AG20443 (cell line): ENCODE measurements around the gene PRPF6.

Experiments used
- DNase-seq: peaks from one replicate; pipeline ENCODE4 v3.0.0; 2012; ENCODE audit warnings: low spot score, mixed read lengths

PRPF6 gene

DNA sequence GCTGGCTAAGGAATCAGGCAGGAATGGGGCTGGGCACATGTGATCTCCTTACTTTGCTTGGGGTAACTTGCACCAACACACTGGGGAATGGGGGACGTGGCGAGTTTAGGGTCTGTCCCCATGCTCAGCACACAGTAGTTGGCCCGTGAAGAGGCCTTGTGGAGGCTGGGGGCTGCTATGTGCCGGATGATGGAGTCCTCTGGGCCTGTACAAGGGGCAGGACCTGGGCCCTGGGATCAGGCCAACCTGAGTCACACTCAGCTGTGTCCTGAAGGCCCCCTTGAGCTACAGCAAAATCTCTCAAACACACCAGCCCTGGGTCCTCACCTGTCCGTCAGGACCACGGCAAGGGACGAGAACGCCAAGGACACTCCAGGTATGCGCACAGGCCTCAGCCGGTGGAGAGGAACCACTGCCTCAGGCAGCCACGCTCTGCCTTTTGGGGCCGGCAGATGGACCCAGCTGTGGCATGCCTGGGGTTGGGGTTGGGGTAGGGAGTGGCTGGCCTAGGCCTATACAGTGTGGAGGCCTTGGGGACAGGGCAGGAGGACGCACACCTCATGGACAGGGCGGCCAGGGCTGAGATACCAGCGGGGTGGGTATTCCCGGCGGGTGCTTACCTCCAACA is 35.8 kb upstream of the PRPF6 start:
- DNase-seq: no peak

DNA sequence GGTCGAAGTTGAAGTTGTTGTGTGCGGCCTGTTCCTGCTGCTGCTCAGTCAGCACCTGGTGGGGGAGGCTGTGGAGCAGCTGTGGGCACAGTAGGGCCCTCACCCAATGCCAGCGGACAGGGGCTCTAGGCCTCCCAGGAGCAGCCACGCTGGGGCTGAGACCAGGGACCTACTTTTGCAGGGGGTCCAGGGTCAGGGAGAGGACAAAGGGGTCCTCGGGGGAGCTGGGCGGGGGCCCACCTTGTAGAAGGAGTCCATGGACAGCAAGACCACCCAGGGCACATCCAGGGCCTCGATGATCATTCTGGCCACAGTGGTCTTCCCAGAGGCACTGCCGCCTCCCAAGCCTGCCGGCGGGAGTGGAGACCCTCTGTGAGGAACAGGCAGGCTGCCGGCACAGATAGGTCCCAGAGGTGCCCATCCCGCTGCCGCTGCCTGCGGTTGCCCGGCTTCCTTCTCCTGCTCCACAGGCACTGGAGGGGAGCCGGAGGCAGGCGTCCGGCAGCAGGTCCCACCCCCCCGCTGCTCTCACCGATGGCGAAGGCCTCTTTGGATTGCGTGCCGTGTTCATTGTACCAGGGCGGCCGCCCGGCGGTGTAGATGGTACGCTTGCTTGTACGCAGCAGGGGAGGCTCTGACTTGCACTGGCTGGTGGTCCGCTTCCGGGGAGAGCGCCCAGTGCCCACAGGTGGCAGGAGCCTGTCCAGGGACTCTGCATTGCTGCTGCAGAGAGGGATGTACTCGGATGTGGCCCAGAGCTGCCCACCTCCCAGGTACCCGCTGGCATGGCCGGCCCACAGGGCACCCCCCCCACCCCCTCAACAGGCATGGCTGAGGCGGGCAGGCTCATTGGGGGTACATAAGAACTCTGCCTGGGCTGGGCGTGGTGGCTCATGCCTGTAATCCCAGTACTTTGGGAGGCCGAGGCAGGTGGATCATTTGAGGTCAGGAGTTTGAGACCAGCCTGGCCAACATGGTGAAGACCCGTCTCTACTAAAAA is 34.7 kb upstream of the PRPF6 start:
- no peak for DNase-seq

DNA sequence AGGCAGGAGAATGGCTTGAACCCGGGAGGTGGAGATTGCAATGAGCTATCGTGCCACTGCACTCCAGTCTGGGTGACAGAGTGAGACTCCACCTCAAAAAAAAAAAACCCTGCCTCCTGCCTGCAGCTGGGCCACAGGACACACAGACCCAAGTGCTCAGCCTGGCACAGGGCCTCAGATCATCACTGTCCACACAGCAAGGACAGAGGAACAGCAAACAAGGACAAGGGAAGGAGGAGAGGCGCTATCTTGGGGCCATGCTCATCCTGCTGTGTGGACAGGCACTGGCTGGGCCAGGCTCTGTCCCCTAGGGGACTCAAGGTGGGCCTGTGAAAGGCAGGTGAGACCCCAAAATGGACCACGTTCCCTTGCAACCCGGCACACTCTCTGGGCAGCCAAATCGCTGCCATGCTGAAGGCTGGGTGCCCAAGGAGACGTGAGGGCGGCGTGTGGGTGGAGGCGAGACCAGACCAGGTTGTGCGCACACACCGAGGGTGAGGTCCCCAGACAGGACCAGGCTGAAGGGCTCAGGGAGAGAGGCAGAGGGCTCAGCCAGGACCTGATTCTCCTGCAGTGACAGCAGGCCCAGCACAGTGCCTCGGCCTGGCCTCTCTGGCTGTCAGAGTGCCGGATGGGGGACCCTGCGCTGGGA is 33.8 kb upstream of the PRPF6 start:
- DNase-seq: no peak

DNA sequence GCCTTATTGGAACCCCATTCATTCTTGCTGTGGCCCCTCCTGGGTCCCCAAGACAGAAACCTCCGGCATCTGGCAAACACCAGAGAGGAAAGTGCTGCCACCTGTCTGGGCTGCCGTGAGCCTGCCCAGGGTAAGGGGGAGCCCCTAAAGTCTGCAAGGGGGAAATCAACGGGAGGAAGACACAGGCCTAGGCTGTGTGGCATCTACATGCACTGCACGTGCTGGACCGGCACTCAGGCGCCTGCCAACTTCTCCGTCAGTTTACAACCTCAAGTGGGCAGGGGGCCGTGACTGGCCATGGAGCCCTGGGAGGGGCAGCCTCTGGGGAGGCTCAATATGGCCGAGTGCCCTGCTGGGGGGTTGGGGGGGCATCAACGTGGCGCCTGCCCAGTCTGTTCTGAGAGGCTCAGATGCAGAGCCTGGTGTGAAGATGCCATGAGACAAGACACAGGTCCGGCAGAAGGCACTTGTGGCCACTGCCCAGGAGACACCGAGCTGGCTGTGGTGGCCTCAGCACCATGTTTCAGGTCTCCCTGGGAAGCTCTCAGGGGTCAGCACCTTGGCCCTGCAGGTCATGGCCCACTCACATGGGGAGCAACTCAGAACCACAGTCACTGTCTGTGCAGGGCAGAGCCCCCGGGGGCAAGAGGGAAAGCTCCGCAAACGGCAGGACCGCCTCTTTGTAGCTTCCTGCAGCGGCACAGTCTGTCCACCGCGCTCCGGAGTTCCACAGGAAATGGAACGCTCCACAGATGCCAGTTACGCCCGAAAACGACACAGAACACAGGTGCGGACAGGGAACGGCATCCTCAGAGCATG is 33.1 kb upstream of the PRPF6 start:
- no peak for DNase-seq

DNA sequence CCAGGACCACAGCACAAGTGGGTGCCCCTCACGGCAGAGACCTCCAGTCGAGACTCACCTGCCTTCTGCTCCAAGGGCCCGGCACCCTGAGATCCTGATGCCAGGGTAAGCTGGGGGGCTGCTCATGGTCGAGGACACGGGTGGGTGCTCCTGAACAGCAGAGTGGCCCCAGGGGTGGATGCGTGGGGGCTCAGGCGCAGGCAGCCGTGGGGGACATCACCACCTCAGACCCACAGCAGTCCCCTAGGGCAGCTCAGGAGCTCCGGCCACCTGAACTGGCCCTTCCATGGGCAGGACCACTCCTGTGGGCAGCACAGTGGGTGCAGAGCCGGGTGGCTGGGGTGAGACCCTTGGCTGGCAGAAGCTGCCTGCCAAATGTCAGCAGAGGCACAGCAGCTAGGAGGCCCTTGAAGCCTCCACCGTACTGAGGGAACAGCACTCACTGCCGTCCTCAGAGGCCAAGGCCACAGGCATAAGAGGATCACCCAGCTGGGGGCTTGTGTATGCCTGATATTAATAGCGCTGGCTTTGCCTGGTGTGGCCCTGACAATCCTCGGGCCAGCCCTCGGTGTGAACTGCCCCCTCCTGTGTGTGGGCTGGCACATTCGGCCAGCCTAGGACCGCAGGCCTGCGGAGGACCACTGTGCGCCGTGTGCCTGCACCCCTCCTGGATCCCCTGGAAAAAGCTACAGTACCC is 30.1 kb upstream of the PRPF6 start:
- no peak for DNase-seq

DNA sequence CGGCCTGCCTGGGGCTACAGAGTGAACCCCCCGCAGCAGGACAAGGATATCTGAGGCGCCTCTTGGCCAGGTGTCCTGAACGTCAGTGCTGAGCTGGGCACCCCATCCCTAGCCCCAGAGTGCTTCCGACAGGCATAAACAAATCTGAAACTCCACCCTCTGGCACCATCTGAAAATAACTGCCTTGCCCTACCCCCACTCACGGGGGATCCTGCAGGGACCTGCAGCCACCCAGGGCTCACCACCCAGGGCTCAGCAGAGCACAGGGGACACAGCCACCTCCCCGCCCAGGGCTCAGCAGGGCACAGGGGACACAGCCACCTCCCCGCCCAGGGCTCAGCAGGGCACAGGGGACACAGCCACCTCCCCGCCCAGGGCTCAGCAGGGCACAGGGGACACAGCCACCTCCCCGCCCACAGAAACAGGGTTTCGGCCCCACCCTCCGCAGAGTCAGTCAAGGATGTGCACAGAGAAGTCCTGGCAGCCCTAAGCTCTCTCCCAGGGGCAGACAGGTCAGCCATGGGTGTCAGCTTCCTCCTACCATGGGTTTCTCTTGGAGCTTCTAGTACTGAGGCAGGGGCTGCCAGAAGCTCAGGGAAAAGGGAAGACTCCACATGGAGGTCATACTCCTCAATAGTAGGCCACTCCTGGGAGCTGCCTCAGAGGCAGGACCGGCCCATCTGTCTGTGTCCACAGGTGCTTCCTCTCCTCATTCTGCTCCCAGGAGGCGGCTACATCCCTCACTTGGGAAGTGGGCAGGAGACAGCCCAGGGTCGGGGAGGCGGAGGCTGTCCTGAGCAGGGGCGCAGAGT is 29.3 kb upstream of the PRPF6 start:
- DNase-seq: no peak

DNA sequence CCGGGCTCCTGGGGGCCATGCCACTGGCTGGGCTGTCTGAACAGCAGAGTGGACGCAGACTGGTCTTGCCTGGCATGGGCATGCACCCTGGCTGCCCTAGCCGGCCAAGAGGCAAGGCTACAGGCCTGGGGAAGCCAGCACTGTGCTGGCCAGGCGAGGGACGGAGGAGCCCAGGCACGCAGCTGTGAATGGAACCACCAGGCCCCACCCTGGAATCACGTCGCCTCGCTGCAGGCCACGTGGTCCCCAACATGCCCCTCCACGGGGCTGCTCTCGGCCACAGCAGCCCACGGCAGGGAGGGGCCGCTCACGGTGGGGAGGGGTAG is 28.8 kb upstream of the PRPF6 start:
- DNase-seq: no peak

DNA sequence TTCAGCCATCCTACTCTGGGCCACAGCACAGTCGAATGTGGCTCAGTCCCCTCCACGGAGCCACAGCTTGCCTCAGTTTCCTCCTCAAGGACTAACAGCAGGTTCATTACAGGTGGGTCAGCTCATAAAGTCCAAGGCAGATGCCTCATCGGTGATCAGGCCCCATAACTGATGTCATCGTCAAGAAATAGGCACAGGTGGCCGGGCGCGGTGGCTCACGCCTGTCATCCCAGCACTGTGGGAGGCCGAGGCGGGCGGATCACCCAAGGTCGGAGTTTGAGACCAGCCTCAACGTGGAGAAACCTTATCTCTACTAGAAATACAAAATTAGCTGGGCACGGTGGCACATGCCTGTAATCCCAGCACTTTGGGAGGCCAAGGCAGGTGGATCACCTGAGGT is 28.2 kb upstream of the PRPF6 start:
- no peak for DNase-seq

DNA sequence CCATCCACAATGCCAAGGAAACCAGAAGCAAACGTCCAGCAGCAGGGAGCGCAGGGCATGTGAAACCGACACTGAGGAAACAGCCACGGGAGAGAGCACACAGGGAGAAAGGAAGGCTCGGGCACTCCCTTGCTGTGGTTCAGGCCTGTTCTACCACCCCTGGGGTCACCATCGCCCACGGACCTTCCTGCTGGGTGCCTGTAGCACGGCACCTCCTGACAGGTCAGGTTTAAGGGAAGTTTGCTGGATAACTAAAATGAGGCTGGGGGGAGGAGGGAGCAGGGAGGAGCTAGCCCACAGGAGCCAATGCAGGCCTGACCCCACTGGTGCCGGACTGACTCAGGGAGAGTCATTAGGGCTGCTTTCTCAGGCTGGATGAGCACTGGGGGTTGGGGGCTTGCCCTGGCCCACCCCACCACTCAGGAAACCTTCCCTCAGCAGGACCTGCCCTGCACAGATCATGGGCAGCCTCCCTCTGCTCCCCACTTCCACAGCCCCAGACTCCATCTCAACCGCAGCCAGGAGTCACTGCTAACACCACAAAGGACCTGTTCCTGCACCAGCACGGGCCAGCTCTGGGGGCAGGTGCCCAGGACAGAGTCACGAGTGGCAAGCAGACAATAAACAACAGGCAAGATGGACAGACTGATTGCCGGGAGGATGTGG is 27.0 kb upstream of the PRPF6 start:
- DNase-seq: no peak

DNA sequence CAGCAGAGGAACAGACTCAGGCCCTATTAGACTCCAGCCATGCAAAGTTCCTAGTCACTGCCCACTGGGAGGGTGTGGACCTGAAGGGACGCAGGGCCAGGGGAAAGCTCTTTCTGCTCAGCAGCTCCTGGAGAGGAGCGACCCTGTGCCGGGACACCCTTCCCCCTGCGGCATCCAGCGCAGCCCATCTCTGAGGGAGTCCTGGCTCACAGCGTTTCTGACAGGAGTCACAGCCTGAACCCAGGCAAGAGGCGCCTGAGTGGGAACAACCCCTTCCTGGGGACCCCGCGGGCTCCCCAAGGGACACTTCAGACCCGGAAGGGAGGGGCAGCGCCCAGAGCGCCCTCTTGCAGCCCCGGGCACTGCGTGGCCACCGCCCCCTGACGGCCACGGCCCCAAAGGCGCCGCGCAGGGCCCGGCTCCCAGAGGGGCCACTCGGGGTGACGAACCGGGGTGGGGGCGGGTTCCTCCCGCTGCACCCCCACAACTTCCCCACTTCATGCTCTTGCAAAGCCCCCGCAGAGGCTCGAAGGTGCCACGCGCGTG is 25.6 kb upstream of the PRPF6 start:
- DNase-seq: peak; percentile 57

DNA sequence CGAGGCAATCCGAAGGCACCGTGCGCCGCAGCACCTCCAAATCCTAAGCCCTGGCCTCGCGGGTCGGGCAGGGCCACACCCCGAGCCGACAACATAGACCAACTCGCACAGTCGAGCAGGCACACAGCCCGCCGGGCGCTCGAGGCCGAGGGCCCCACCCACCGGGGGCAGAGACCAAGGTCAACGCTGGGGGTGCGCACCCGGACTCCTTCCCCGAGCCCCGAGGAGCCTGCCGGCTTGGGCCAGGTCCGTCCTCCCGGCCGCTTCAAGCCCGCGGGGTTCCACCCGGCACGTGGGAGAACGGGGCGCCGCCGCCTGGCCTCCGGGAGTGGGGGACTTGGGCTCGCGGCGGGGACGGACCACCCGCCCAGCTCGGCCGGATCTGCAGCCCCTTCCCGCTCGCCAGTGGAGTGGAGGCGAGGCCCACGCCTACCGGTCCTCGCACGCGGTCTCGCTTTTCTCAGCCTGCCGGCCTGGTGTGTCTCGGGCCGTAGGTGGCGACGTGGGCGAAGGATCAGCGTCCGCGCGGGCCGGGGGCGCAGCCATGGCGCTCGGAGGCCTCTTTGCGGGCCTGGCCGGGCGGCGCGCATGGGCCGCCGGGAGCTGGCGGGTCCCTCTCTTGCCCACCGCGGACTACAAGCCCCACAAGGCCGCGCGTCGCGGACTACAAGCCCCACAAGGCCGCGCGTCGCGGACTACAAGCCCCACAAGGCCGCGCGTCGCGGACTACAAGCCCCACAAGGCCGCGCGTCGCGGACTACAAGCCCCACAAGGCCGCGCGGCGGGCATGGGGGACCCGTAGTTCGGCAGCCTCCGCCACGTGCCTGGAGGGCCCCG is 24.9 kb upstream of the PRPF6 start, which contains the start of gene UCKL1:
UCKL1 (minus strand) TSS at position 590 of the 837 bp plus-strand sequence; CDS start at position 546, 44 bp downstream.
- DNase-seq: peak; percentile 94

DNA sequence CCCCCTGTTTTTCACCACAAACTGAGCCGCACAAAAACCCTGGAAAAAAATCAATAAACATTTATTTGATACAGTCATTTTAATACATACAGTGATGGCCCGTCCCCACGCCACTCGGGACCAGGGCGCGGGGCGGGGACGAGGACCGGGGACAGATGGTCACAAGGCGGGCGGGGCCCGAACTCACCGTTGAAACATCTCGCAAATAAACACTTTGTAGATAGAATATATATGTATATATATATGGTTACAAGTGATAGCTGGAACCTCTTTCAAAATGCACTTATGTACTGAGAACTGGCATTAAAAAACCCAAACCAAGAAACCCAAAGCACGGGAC is 24.3 kb upstream of the PRPF6 start:
- DNase-seq: no peak

DNA sequence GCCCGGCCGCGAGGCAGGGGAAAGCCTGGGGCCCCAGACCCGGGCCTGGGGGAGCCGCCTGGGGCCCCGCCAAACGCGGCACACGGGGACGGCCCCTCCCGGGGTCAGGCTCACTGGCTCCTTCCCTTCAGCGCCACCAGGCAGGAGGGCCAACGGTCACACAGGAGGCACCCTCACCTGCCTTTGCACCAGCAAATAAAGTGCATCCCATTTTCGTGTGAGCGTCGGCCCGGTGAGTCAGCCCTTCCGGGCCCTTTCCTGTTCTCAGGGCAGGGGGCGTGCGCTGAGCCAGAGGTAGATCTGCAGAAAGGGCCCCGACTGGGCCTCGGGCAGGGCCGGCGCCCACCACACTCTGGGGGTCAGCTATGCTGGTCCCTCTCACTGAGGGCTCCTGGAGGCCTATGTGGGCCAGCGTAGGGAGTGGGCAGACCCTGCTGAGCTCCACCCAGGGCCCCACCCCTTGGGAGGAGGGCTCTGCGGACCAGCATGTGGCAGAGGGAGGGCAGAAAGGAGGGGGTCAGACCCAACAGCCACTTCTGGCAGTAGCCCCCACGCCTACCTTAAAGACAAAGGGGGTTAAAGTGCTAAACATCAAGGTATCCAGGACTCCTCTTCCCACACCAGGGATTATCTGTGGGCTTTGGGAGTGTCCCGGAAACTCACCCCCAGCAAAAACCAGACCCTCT is 23.8 kb upstream of the PRPF6 start:
- DNase-seq: peak; percentile 84

DNA sequence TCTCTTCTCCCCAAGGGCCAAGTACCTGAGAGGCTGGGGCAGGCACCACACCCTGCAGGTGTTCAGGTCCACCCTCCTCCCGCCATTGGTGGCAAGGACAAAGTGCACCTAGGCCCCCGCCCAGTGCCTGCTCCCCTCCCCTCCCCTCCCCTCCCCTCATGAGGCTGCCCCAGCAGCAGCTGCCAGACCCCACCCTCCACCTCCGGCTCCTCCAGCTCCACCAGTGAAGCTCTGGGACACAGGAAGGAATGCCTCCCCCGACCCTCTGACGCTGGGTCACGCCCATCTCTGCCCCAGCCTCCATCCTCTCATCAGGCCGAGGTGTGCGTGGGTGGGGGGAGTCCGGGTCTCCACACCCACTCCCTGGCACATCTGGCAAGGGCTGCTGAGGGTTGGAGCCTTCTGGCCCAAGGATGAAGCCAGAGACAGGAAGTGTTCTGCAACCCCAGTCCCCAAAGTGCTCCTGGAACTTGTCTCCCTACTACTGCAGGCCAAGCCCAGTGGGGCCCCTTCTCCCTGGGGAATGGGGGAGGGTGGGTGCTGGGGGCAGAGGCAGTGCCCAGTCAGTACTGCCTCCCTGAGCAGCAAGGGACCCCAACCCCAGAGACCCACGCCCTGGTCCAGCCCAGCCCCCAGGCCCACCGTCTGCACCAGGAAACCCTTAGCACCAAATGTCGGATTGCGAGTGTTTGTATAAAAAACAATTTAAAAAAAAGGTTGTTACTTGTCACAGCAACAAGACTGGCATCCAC is 23.1 kb upstream of the PRPF6 start:
- peak; percentile 30 for DNase-seq

DNA sequence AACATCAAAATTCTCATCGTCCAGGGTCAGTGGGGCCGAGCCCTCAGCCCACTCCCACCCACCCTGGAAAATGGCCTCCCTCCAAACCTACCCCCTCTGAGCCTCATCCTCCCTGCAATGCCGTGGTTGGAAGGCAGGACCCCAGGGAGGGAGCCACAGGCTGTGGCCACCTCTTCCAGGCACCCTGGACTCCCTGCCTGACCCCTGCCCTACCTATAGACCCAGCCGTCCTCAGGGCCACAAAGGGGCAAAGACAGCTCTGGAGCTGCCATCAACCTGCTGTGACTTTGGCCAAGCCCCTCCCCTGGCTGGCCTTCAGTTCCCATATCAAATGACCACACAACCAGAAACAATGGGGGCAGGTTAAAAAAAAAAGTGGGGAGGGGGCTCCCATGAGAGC is 22.5 kb upstream of the PRPF6 start:
- no peak for DNase-seq

DNA sequence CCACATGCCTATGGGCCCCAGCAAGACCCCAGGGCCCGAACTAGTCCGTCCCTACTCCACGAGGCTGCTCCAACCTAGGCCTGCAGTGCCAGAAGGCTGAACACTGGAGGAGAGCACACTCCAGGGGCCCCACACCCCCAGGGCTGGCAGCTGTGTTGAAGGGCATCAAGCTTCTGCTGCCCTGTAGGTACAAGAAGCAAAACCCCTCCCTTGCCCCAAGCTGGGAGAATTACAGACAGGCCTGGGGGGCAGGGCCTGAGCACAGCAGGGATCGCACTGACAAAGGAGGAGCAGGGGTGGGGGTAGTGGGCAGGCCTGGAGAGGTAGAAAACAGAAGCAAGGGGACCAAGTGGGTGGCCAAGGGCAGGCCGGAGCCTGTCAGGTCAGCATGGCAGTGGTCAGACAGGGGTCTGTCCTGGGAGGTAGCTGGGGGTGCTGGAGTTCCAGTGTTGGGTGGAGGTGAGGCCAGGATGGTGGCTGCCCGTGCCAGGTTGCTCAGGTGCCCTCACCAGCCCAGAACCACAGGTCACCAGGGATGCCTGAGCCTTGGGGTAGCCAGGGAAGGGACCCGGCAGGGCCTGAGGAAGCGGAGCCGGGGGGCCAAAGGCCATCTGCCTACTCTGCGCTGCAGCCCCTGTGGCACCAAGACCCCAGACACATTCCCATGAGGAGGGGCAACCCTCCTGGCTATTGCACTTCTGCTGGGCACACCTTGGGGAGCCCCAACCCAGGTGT is 21.8 kb upstream of the PRPF6 start:
- DNase-seq: no peak

DNA sequence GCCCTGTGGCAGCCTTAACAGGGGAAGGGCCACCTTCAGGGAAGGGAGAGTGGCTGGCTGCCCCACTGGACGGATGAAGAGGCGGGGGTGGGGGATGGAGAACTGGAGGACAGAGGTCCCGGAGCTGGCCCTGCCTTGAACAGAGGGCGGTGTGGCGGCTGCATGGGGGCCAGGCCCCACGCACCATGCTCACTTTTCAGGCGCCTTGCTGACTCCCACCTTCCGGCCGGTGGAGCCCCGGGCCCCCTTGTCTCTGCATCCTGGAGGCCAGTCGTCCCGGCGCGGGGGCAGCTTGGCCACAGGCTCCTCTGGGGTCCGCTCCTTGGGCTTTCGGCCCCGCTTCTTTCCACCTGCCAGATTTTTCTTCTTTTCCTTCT is 21.2 kb upstream of the PRPF6 start:
- DNase-seq: no peak
